Forelimb muscle (tissue), 1 donor: ENCODE data around the gene PDK4. TPM values are rescaled to one million over a fixed set of nuclear protein-coding genes. Genes with fewer than 3 reads are reported as not detected.
"Not testable (repeated sequence)": the region's sequence is repeated elsewhere in the genome, so short reads cannot be mapped to it uniquely, and the experiment has no call there.

Experiments used
- DNase-seq: peaks from one replicate; pipeline ENCODE4 v3.0.0-alpha.2; 2013; ENCODE audit warnings: low read depth
- polyA plus RNA-seq: library from polyadenylated mRNA; unstranded; fragments of 120-200 nt; gene quantifications from one replicate; pipeline ENCODE4 v1.2.1, GENCODE V29; 2013; ENCODE audit not compliant: insufficient read length

The PDK4 gene
- polyA plus RNA-seq, 1 donor: 12.9 TPM

DNA sequence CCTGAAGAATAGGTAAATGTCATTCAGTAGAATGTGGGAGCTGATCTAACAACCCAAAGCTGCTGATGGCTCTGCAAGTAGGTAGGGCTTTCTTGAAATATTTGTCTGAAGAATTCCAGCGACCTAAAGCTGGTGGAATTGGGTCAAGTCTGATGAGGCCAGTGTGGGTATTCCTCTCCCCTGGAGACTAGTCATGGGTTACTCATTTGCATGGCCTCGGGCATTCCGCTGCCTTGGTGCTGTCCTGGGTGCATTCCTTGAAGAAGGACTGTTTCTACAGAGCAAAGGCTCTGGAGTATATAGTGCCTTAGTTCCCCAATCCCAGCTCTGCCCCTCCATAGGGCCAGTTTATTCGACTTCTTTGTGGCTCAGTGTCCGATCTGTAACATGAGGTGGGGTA lies 19.2 kb downstream of the PDK4 start:
- no peak for DNase-seq

DNA sequence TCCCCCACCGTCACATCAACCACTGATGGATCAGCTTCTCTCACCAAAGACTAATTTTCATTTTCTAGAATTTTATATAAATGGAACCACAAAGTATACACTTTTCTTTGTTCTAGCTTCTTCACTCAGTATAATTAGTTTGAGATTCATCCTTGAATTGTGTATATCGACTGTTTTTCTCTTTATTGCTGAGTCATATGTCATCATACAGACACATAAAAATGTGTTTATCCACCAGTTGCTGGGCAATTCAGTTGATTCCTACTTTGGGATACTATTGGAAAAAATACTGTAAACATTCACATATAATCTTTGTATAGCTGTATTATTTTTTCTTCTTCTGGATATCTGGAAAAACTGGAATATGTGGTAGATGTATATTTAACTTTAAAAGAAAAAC lies 26.6 kb downstream of the PDK4 start:
- no peak for DNase-seq

- DNase-seq: no peak
Observed at GRCh38 chr7:95560674-95561073, 35.6 kb downstream of the PDK4 start.

- DNase-seq: no peak
Observed at GRCh38 chr7:95558864-95559263, 37.5 kb downstream of the PDK4 start.

DNA sequence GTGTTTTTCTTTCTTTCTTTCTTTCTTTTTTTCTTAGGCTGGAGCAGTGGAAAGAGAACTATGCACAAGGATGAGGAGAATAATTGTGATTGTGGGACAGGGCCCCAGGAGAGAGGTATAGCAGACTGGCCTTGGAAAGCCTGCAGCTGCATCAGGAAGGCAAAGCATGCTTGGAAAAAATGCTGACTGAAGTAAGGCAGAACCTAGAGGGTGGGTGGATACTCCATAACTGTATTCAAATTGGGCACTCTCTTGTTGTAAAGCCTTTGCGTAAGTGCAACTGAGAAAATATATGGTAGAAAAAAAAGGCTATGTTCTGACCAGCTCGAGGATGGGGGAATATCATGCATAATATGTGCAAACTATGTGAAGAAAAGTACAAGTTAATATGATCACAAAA lies 39.5 kb downstream of the PDK4 start:
- no peak for DNase-seq

GRCh38 chr7:95553939-95554338 lies 42.4 kb downstream of the PDK4 start:
- no peak for DNase-seq

- DNase-seq: not testable (repeated sequence)
Observed at GRCh38 chr7:95552010-95552926, 44.0 kb downstream of the PDK4 start.

DNA sequence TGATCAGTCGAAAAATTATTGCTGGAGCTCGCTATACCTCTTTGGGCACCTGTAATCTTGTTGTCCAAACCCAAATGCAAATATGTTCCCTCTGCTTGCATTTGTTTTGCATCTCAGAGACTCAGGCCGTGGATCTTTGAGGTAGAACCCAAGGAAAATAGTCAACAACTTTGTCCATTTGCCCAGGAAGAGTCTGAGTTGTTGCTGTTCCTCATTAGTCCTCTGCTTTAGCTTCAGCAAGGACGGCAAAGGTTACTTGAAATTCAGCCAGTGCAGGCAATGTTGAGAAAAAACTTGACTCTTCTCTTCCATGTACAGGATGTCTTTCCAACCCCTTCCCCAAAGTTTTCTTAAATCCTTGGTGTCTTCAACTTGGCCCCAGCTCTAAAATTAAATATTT lies 45.8 kb downstream of the PDK4 start:
- no peak for DNase-seq

DNA sequence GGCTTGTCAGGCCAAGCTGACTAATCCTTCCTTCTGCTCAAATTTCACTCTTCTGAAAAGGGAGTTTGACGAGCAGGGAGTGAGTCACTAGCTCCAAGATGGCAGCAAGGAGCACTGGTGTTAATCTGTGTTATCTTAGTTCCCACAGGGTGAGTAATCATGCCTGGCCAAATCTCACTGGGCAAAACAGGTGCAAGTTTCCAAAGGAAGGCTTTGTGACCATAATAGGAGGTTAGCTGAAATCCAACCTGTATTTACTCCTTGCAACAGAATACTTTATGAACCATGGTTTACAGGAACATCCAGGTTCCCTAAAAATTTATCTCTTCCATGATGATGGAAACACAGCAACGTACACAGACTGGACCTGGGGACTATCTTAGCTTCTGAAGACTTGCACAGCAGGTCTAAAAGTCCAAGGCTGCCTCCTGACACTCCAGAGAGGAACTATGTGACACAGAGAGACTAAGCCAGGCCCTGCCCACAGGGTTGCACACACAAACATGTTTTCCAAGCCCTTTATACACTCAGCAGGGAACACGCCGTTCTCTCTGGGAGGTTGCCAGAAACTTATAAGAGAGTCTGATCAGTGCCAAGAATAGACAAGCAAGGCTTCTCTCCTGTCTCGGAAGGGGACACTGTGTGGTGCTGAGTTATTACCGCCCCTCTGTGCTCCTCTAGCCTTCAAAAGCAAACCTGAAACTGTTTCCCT lies 46.3 kb downstream of the PDK4 start:
- peak; percentile 70 for DNase-seq

- DNase-seq: no peak
Observed at GRCh38 chr7:95547361-95548348, 48.7 kb downstream of the PDK4 start.

GRCh38 chr7:95546647-95547046 lies 49.7 kb downstream of the PDK4 start:
- no peak for DNase-seq

DNA sequence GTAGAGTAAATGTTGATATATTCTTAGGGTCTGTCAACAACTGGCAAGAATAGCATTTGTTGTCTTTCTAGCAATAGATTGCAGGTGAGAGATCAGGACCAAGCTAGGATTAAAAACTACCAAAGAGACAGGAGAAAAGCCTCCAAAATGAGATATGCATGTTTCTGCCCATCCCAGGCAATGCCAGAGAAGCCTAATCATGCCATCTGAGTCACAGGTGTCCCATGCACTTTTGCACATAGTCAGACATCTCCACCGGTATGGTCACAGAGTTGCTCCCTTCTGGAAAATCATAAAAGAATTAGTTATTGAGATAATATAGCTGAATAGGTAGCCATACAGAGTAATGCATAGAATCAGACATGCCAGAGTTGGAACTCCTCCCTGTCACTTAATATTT lies 50.6 kb downstream of the PDK4 start:
- no peak for DNase-seq

DNA sequence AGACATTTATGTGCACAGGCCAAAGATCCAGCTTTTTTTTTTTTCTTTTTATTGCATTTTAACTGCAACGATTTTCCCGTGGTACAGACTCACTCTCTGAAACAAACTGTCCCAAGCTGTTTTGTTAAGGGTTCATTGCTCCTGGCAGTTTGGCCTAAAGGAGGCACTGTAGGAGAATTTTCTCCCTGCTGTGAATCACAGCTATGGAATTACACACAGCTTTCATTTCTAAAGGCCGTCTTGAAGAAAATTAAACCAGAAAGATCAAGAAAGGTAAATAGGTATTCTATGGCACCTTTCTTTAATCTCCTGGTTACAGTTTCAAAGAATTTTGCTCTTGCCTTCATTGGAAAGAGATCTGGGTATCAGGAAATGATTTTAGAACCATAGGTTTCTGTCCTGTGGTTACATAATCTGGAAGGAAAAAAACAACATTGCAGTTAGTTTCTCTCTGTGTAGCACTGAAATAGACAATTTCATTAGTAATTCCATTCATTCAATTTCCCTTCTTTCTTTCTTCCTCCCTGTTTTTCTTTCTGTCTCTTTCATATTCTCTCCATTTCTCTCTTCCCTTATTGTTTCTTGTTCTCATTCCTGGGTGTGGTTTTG lies 51.2 kb downstream of the PDK4 start:
- DNase-seq: peak; percentile 61

DNA sequence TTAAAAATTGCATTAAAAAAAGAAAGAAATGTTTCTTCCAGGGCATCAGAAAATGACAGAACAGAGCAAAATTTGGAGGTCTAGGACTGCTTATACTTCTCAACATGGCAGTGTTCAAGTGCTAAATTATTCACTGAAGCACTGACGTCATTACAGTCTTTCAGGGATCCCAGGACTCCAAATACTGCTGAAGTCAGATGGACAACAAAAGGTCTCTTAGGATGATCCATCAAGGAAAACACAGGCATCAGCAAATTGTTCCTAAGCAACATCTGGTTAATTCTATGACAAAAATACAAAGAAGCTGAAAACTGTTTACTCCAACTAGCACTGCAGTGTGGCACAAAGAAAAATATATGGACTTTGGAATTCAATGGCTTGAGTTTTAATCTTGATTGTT lies 52.1 kb downstream of the PDK4 start:
- DNase-seq: no peak

DNA sequence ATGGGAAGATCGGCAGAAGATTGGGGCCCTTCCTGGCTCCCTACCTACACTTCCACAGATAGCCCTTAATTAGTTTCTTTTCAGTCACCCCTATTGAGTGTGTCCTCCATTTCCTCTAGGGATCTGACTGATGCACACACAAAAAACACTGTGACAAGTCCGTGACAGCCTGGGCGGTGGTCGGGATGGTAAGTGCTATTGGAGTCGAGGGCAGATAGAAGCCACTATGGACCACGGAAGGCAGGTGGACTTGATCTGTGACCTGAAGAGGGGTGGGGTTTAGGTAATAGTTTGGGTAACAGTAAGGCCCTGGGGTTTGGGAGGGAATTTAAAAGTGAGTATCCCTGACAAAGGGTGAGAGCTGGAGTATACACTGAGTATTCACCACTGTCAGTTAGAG lies 53.0 kb downstream of the PDK4 start:
- no peak for DNase-seq

- DNase-seq: no peak
Observed at GRCh38 chr7:95540366-95540765, 56.0 kb downstream of the PDK4 start.

DNA sequence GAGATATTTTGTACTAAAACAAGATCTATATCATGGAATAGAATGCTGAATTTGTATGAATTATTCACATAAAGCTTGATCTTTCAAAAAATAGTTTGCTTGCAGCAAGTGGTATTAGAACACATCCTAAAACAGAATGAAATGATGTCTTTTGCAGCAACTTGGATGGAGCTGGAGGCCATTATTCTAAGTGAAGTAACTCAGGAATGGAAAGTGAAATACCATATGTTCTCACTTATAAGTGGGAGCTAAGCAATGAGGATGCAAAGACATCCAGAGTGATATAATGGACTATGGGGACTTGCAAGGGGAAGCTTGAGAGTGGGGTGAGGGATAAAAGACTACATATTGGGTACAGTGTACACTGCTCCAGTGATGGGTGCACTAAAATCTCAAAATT lies 56.9 kb downstream of the PDK4 start:
- no peak for DNase-seq

DNA sequence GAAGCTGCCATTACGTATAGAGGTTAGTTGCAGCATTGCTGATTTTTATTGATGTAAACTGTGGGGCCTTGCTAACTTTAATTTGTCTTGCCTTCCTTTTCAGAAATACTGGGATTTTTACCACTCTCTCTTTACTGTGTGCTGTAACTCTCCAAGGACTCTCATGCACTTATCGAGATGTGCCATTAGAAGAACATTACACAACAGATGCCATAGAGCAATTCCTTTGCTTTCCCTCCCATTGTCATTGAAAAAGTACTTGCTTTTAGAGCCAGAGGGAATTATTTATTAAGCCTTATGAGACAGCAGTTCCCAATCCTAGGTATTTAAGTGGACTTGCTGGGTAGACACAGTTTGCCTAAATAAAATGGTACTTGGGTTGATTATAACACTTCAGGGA lies 58.8 kb downstream of the PDK4 start:
- no peak for DNase-seq

DNA sequence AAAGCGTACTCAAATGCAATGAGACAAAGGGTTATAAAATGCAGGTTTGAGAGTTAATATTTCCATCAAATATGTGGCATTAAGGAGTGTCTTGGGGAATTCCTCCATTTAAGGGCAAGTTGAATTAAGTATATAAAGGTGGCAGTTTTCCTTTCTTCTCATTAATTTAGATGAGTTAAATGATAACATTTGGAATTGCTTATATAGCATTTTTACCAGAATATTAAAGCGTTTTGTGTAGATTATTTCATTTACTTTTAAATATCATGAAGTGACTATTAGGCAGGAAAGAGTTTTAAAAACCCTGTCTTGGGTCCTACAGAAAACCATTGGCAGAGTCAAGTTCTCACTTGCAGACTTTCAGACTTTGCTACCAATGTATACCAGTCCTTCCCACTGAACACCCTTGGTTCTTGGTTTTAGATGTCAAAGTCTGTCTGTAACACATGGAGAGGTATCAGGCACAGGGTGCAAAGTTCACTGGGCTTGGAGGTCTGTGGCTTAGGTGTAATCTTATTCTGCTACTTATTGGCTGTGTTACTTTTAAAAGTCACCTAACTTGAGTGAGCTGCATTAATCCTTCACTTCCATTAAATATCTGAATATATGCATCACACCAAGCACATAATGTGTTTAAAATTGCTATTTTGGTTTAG lies 59.5 kb downstream of the PDK4 start:
- no peak for DNase-seq

GRCh38 chr7:95535662-95536061 lies 60.7 kb downstream of the PDK4 start:
- DNase-seq: no peak

GRCh38 chr7:95534796-95535195 lies 61.5 kb downstream of the PDK4 start:
- DNase-seq: no peak
